ENCODE results near the gene RHOD. TPM values are rescaled to one million over a fixed set of nuclear protein-coding genes. Genes with fewer than 3 reads are reported as not detected.
A peak's percentile ranks its signal among the peaks of the same experiment; 100 is the strongest.

RHOD gene
- total and polyA plus RNA-seq, 10 donors: 1.3 to 6.4 (median 2.7) TPM

DNA sequence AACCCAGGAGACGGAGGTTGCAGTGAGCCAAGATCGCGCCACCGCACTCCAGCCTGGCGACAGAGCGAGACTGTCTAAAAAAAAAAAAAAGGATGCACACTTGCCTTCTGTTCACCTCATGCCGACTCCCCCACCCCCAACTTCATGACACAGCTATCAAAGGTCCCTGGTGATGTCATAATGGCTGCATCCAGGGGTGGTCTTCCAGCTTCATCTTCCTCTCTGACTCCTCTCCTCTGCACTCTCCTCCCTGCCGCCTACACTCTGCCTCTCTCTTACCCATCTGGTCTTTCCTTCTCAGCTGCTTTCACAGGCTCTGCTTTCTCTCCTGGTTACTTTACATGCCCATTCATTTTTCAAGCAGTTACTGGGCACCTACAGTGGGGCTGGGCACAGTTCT, 46.0 kb downstream of the RHOD start:
- TF ChIP-seq POLR2AphosphoS5 (IDR thresholded peaks at IDR 0.05) (no peak), POLR2A (IDR thresholded peaks at IDR 0.05) (no peak), CTCF (IDR thresholded peaks at IDR 0.05 in 8 of 11, conservative IDR thresholded peaks at IDR 0.05 in 3 of 11) (no peak)
- WGBS, 5 donors: 84 to 96% (median 89%) methylated on average over 8 of the region's 8 CpGs

GRCh38 chr11:67105964-67106363, 49.3 kb downstream of the RHOD start:
- intact Hi-C loops (cut with DNase I; ENCODE audit: low total_unique reads): no loop called here
- Histone ChIP-seq H3K36me3 (no peaks in the 10 kb centered on the region), H3K4me3 (no peak overlapping the region), H3K9me3 (no peaks in the 10 kb centered on the region), H3K4me1 (no peaks in the 10 kb centered on the region), H3K27me3 (replicated peaks in 1 of 7) (no peaks in the 10 kb centered on the region), H3K27ac (no peak overlapping the region)
- 80 to 97% (median 87%) methylated on average over 2 of the region's 2 CpGs for WGBS, 5 donors
- TF ChIP-seq POLR2A (IDR thresholded peaks at IDR 0.05): no peak
- no peak for DNase-seq

More for the DNA sequence above, 46.0 kb downstream of the RHOD start:
- H3K4me1 ChIP-seq: peaks cover 0 to 12% (median 7%) of the 10 kb centered on the region in 6 donors
- no peak overlapping the region for H3K4me3 ChIP-seq
- intact Hi-C loops (cut with DNase I; ENCODE audit: low total_unique reads): no loop called here
- no peaks in the 10 kb centered on the region for H3K9me3 ChIP-seq
- H3K27me3 ChIP-seq (replicated peaks in 1 of 7): no peaks in the 10 kb centered on the region
- H3K36me3 ChIP-seq: no peaks in the 10 kb centered on the region
- DNase-seq: no peak
- H3K27ac ChIP-seq: no peak overlapping the region

DNA sequence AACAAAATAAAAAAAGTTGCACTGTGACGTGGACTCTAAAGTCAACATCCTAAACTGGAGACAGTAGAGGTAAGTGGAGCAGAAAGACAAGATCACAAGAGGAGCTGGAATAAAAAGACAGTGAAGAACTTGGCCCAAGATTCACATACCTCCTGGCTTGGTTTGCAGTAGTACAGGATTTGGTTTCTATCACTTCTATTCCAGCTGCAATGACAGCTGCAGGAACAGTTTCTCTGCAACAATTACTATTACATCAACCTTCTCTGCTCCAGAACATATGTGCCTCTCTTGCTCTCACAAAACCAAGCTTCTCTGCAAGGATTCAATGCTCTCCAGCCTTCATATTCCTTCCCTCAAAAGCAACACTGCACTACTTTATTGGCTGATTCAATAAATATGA, 54.6 kb downstream of the RHOD start:
- Histone ChIP-seq H3K27me3 (replicated peaks in 1 of 7) (no peaks in the 10 kb centered on the region), H3K9me3 (no peaks in the 10 kb centered on the region), H3K36me3 (no peaks in the 10 kb centered on the region), H3K4me1 (peaks cover 0 to 27% (median 16%) of the 10 kb centered on the region in 6 donors), H3K4me3 (no peak overlapping the region), H3K27ac (no peak overlapping the region)
- no peak for DNase-seq
- WGBS, 5 donors: 54 to 77% (median 75%) methylated on average over 1 of the region's 1 CpG
- TF ChIP-seq POLR2A (IDR thresholded peaks at IDR 0.05) (no peak), POLR2AphosphoS5 (IDR thresholded peaks at IDR 0.05) (no peak), CTCF (IDR thresholded peaks at IDR 0.05 in 8 of 11, conservative IDR thresholded peaks at IDR 0.05 in 3 of 11) (no peak)
- intact Hi-C loops (cut with DNase I; ENCODE audit: low total_unique reads): no loop called here

DNA sequence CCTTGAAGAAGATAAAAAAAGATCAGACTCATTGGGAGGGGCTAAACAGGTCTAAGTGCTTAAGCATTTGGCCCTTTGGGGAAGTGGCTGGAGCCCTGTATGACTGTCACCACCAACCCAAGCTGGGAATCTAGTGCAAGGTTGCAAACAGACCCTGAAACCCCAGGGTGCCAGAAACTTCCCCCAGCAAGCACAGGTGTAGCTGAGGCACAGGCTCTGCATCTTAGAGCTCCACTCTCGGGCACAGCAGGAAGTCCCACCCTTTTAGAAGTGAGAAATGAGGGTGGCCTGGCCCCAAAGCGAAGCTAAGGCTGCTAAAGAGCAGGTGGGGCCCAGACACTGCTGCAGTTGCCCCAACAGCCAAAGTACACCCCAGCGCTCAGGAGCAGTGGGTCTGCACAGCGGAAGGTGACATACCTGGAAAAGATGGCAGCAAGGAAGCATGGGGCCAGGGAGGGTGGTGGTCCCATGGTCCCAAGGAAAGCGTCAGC, 56.6 kb downstream of the RHOD start:
- no peak for DNase-seq
- TF ChIP-seq POLR2AphosphoS5 (IDR thresholded peaks at IDR 0.05): peak in 1 of 3 donors; percentile 38
- TF ChIP-seq POLR2A (IDR thresholded peaks at IDR 0.05): no peak
- TF ChIP-seq CTCF (IDR thresholded peaks at IDR 0.05 in 8 of 11, conservative IDR thresholded peaks at IDR 0.05 in 3 of 11): no peak
- no peaks in the 10 kb centered on the region for H3K36me3 ChIP-seq
- WGBS, 5 donors: 65 to 84% (median 67%) methylated on average over 5 of the region's 5 CpGs
- intact Hi-C loops (cut with DNase I; ENCODE audit: low total_unique reads): no loop called here
- H3K27ac ChIP-seq: peak overlapping the region in 5 of 8 donors; percentile 3 to 63 (median 35)
- peaks cover 0 to 42% (median 25%) of the 10 kb centered on the region in 6 donors for H3K4me1 ChIP-seq
- no peak overlapping the region for H3K4me3 ChIP-seq
- H3K27me3 ChIP-seq (replicated peaks in 1 of 7): no peaks in the 10 kb centered on the region
- H3K9me3 ChIP-seq: no peaks in the 10 kb centered on the region

Measured in spleen (tissue), 11 donors.